ENCODE data around the gene KDM3B.

Gene KDM3B

DNA sequence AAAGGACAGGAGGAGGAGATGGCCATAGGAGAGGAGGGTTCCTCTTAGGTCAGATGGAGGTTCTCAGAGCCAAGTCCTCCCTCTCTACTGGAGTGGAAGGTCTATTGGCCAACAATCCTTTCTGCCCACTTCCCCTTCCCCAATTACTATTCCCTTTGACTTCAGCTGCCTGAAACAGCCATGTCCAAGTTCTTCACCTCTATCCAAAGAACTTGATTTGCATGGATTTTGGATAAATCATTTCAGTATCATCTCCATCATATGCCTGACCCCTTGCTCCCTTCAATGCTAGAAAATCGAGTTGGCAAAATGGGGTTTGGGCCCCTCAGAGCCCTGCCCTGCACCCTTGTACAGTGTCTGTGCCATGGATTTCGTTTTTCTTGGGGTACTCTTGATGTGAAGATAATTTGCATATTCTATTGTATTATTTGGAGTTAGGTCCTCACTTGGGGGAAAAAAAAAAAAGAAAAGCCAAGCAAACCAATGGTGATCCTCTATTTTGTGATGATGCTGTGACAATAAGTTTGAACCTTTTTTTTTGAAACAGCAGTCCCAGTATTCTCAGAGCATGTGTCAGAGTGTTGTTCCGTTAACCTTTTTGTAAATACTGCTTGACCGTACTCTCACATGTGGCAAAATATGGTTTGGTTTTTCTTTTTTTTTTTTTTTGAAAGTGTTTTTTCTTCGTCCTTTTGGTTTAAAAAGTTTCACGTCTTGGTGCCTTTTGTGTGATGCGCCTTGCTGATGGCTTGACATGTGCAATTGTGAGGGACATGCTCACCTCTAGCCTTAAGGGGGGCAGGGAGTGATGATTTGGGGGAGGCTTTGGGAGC, 115.9 kb downstream of the KDM3B start:
- Histone ChIP-seq H2BK12ac (ENCODE audit: low read length) (no peak overlapping the region), H2BK5ac (ENCODE audit: low read depth, low read length, poor library complexity) (no peak overlapping the region), H3K27ac (ENCODE audit: low read depth, low read length) (no peak overlapping the region), H3K4me3 (ENCODE audit: low read depth, low read length) (no peak overlapping the region), H3K14ac (ENCODE audit: low read length) (no peak overlapping the region), H4K91ac (ENCODE audit: low read depth, low read length) (no peak overlapping the region), H3K4me1 (ENCODE audit: control insufficient read depth in 1 of 2, insufficient read depth in 2 of 2, low read length in 2 of 2) (peaks cover 7 to 9% of the 10 kb centered on the region in 2 experiments), H3K4ac (ENCODE audit: low read depth, low read length) (no peak overlapping the region), H2AK5ac (ENCODE audit: low read length) (no peak overlapping the region), H3K23ac (ENCODE audit: low read length) (no peak overlapping the region), H3K79me1 (ENCODE audit: low read length) (peaks cover 11% of the 10 kb centered on the region), H2BK120ac (ENCODE audit: insufficient read depth, low read length, poor library complexity) (no peak overlapping the region), H3K4me2 (ENCODE audit: low read length) (no peak overlapping the region), H3K79me2 (ENCODE audit: control insufficient read depth, insufficient read depth, low read length, poor library complexity) (peaks cover 4% of the 10 kb centered on the region), H2AFZ (ENCODE audit: insufficient read depth, low read length, poor library complexity) (no peak overlapping the region), H3K9me3 (ENCODE audit: insufficient read depth, low read depth, low read length) (peaks cover 3% of the 10 kb centered on the region), H3K36me3 (ENCODE audit: control insufficient read depth in 1 of 2, insufficient read depth in 2 of 2, low read length in 2 of 2) (peaks cover 7 to 10% of the 10 kb centered on the region in 2 experiments), H4K12ac (ENCODE audit: low read depth, low read length) (no peak overlapping the region), H3K9ac (ENCODE audit: low read length) (no peak overlapping the region), H3K18ac (ENCODE audit: low read length) (no peak overlapping the region), H4K8ac (ENCODE audit: low read depth, low read length) (no peak overlapping the region), H3K27me3 (ENCODE audit: insufficient read depth, low read length) (no peaks in the 10 kb centered on the region)
- no CpG with 5 or more reads among the region's 7 CpGs for WGBS (ENCODE audit: extremely low coverage, insufficient coverage, insufficient read length)
- peak in 1 of 2 donors; percentile 51 for DNase-seq

DNA sequence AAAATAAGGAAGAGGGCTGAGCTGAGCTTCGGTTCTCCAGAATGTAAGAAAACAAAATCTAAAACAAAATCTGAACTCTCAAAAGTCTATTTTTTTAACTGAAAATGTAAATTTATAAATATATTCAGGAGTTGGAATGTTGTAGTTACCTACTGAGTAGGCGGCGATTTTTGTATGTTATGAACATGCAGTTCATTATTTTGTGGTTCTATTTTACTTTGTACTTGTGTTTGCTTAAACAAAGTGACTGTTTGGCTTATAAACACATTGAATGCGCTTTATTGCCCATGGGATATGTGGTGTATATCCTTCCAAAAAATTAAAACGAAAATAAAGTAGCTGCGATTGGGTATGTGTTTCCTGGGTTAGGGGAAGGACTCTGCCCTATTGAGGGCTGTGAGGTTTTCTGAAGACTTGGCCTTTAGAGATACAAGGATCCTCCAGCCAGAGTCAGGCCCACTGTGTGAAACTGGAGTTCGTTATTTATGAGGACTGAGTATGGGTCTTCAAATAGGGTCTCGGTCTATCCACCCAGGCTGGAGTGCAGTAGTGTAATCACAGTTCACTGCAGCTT, 116.6 kb downstream of the KDM3B start:
- no peak overlapping the region for H3K4me2 ChIP-seq (ENCODE audit: low read length)
- DNase-seq, result peak in 1 of 2 donors; percentile 69
- H2AFZ ChIP-seq (ENCODE audit: insufficient read depth, low read length, poor library complexity), result no peak overlapping the region
- H3K27ac ChIP-seq (ENCODE audit: low read depth, low read length), result no peak overlapping the region
- no peak overlapping the region for H2BK5ac ChIP-seq (ENCODE audit: low read depth, low read length, poor library complexity)
- H3K79me1 ChIP-seq (ENCODE audit: low read length), result peaks cover 8% of the 10 kb centered on the region
- H3K9me3 ChIP-seq (ENCODE audit: insufficient read depth, low read depth, low read length), result peaks cover 3% of the 10 kb centered on the region
- no peak overlapping the region for H4K91ac ChIP-seq (ENCODE audit: low read depth, low read length)
- no peaks in the 10 kb centered on the region for H3K27me3 ChIP-seq (ENCODE audit: insufficient read depth, low read length)
- no peak overlapping the region for H2BK120ac ChIP-seq (ENCODE audit: insufficient read depth, low read length, poor library complexity)
- H3K9ac ChIP-seq (ENCODE audit: low read length), result no peak overlapping the region
- no peaks in the 10 kb centered on the region for H3K79me2 ChIP-seq (ENCODE audit: control insufficient read depth, insufficient read depth, low read length, poor library complexity)
- H3K36me3 ChIP-seq (ENCODE audit: control insufficient read depth in 1 of 2, insufficient read depth in 2 of 2, low read length in 2 of 2), result peaks cover 7 to 10% of the 10 kb centered on the region in 2 experiments
- no peak overlapping the region for H4K12ac ChIP-seq (ENCODE audit: low read depth, low read length)
- no peak overlapping the region for H3K23ac ChIP-seq (ENCODE audit: low read length)
- H2BK12ac ChIP-seq (ENCODE audit: low read length), result no peak overlapping the region
- H3K4ac ChIP-seq (ENCODE audit: low read depth, low read length), result no peak overlapping the region
- H3K14ac ChIP-seq (ENCODE audit: low read length), result no peak overlapping the region
- no peak overlapping the region for H3K4me3 ChIP-seq (ENCODE audit: low read depth, low read length)
- H4K8ac ChIP-seq (ENCODE audit: low read depth, low read length), result no peak overlapping the region
- peaks cover 7 to 9% of the 10 kb centered on the region in 2 experiments for H3K4me1 ChIP-seq (ENCODE audit: control insufficient read depth in 1 of 2, insufficient read depth in 2 of 2, low read length in 2 of 2)
- no peak overlapping the region for H2AK5ac ChIP-seq (ENCODE audit: low read length)
- no peak overlapping the region for H3K18ac ChIP-seq (ENCODE audit: low read length)
- WGBS (ENCODE audit: extremely low coverage, insufficient coverage, insufficient read length), result no CpG with 5 or more reads among the region's 8 CpGs

DNA sequence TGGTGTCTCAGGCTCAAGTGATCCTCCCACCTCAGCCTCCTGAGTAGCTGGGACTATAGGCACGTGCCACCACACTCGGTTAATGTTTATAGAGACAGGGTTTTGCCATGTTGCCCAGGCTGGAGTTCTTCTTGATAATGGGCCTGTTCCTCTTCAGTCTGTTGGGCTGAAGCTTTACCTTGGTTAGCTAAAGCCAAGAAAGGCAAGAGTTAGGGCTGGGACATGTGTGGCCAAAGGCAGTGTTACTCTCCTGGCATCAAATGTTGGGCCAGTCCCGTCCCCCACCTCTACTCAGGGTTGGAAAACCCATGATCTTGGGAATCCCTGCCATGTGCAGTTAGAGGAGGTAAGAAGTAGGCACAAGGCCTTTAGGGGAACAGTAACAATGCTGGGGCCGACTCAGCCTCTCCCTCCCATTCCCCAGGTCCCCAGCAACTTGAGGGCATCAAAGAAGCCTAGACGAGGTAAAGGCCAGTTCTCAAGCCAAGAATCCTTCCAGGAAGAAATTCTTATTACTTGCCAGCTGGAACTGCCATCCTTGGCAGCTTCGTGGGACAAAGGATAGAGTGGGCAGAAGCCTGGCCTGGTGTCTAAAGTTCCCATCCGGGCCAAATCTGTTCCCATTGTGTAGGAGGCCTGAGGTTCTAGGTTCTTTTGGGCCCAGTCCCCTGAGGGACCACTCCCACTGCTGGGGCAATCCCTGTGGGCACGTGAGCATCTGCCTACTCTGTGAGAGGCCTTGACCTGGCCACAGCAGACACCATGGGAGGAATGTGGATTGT, 117.2 kb downstream of the KDM3B start:
- Histone ChIP-seq H2BK120ac (ENCODE audit: insufficient read depth, low read length, poor library complexity) (no peak overlapping the region), H4K12ac (ENCODE audit: low read depth, low read length) (no peak overlapping the region), H3K9ac (ENCODE audit: low read length) (no peak overlapping the region), H2BK5ac (ENCODE audit: low read depth, low read length, poor library complexity) (no peak overlapping the region), H4K91ac (ENCODE audit: low read depth, low read length) (no peak overlapping the region), H3K79me2 (ENCODE audit: control insufficient read depth, insufficient read depth, low read length, poor library complexity) (no peaks in the 10 kb centered on the region), H3K23ac (ENCODE audit: low read length) (peak overlapping the region; percentile 49), H2AK5ac (ENCODE audit: low read length) (no peak overlapping the region), H4K8ac (ENCODE audit: low read depth, low read length) (no peak overlapping the region), H3K36me3 (ENCODE audit: control insufficient read depth in 1 of 2, insufficient read depth in 2 of 2, low read length in 2 of 2) (peaks cover 7 to 10% of the 10 kb centered on the region in 2 experiments), H3K4me3 (ENCODE audit: low read depth, low read length) (no peak overlapping the region), H3K4me2 (ENCODE audit: low read length) (no peak overlapping the region), H2BK12ac (ENCODE audit: low read length) (no peak overlapping the region), H3K9me3 (ENCODE audit: insufficient read depth, low read depth, low read length) (peaks cover 3% of the 10 kb centered on the region), H3K79me1 (ENCODE audit: low read length) (peaks cover 3% of the 10 kb centered on the region), H2AFZ (ENCODE audit: insufficient read depth, low read length, poor library complexity) (no peak overlapping the region), H3K4ac (ENCODE audit: low read depth, low read length) (no peak overlapping the region), H3K27ac (ENCODE audit: low read depth, low read length) (no peak overlapping the region), H3K4me1 (ENCODE audit: control insufficient read depth in 1 of 2, insufficient read depth in 2 of 2, low read length in 2 of 2) (peaks cover 7 to 9% of the 10 kb centered on the region in 2 experiments), H3K14ac (ENCODE audit: low read length) (no peak overlapping the region), H3K18ac (ENCODE audit: low read length) (no peak overlapping the region), H3K27me3 (ENCODE audit: insufficient read depth, low read length) (no peaks in the 10 kb centered on the region)
- no CpG with 5 or more reads among the region's 8 CpGs for WGBS (ENCODE audit: extremely low coverage, insufficient coverage, insufficient read length)
- peak; percentile 66 to 81 for DNase-seq

DNA sequence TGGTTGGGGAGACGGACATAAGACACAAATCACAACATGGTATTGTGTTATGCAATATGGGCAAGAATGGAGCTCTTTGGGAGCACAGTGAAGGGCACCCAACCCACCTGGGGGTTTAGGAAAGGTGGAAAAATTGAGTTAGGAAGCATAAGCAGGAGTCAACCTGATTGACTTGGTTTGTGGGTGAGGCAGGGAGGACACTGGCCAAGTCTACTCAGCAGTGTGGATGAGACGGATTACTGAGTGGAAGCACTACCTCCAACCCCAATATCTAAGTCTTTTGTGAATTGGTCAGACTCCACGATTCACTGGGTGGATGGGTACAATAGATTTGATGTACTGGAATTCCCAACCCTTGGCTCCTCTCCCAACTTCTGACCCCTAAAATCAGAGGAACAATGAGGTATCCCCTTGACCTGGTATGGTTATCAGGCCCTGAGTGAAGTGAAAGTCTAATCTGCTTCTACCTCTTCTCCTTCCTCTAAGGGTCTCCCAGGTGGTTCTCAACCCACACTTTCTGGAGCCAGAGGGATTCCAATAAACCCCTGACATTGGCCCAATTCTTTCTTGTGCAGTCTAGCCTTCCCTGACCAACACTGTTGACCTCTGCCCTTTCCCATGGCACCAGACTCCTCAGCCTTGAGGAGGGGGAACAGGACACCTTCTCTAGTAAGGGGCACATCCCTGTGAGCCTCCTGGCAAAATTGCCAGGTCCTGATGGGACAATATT, 118.0 kb downstream of the KDM3B start:
- Histone ChIP-seq H3K14ac (ENCODE audit: low read length) (no peak overlapping the region), H4K91ac (ENCODE audit: low read depth, low read length) (no peak overlapping the region), H3K9ac (ENCODE audit: low read length) (no peak overlapping the region), H2BK5ac (ENCODE audit: low read depth, low read length, poor library complexity) (no peak overlapping the region), H3K27ac (ENCODE audit: low read depth, low read length) (no peak overlapping the region), H4K12ac (ENCODE audit: low read depth, low read length) (no peak overlapping the region), H2BK12ac (ENCODE audit: low read length) (no peak overlapping the region), H2AFZ (ENCODE audit: insufficient read depth, low read length, poor library complexity) (no peak overlapping the region), H3K79me2 (ENCODE audit: control insufficient read depth, insufficient read depth, low read length, poor library complexity) (no peaks in the 10 kb centered on the region), H2AK5ac (ENCODE audit: low read length) (no peak overlapping the region), H3K36me3 (ENCODE audit: control insufficient read depth in 1 of 2, insufficient read depth in 2 of 2, low read length in 2 of 2) (peaks cover 7 to 10% of the 10 kb centered on the region in 2 experiments), H4K8ac (ENCODE audit: low read depth, low read length) (no peak overlapping the region), H3K79me1 (ENCODE audit: low read length) (no peaks in the 10 kb centered on the region), H3K4me2 (ENCODE audit: low read length) (no peak overlapping the region), H3K18ac (ENCODE audit: low read length) (no peak overlapping the region), H3K4ac (ENCODE audit: low read depth, low read length) (no peak overlapping the region), H2BK120ac (ENCODE audit: insufficient read depth, low read length, poor library complexity) (no peak overlapping the region), H3K23ac (ENCODE audit: low read length) (peak overlapping the region; percentile 49), H3K27me3 (ENCODE audit: insufficient read depth, low read length) (no peaks in the 10 kb centered on the region), H3K9me3 (ENCODE audit: insufficient read depth, low read depth, low read length) (peaks cover 3% of the 10 kb centered on the region), H3K4me3 (ENCODE audit: low read depth, low read length) (no peak overlapping the region), H3K4me1 (ENCODE audit: control insufficient read depth in 1 of 2, insufficient read depth in 2 of 2, low read length in 2 of 2) (peaks cover 7 to 9% of the 10 kb centered on the region in 2 experiments)
- no peak for DNase-seq
- WGBS (ENCODE audit: extremely low coverage, insufficient coverage, insufficient read length), result no CpG with 5 or more reads among the region's 3 CpGs

Data from trophoblast cell (in vitro differentiated cells and primary cell).